ENCODE results near the gene TMEM31. TPM values are rescaled to one million over a fixed set of nuclear protein-coding genes. Genes with fewer than 3 reads are reported as not detected.

TMEM31 gene
- total RNA-seq, 6 experiments from 2014 or later = 0.37 TPM; not detected in 5

GRCh38 chrX:103686199-103687072 lies 24.3 kb upstream of the TMEM31 start, which contains the start of gene MORF4L2:
TSS of gene MORF4L2 (minus strand) at chrX:103686699. CDS start at chrX:103677027, 9,672 bp downstream.
- peaks cover 0 to 25% (median 14%) of the 10 kb centered on the region in 4 donors for H3K36me3 ChIP-seq
- peak within 1 kb of the TSS; percentile 96 to 99 (median 98) for H3K27ac ChIP-seq
- intact Hi-C loops (cut with DNase I) = no loop called here
- H3K4me3 ChIP-seq = peak within 1 kb of the TSS; percentile 39 to 61 (median 57)
- TF ChIP-seq POLR2A (IDR thresholded peaks at IDR 0.05) = peak; percentile 87
- no peak for TF ChIP-seq CTCF (IDR thresholded peaks at IDR 0.05)
- DNase-seq (peak; percentile 85 to 92 (median 92)), ATAC-seq (peak; percentile 84 to 93 (median 88))
- H3K4me1 ChIP-seq = peaks cover 0 to 15% (median 0%) of the 10 kb centered on the region in 4 donors
- no peaks in the 10 kb centered on the region for H3K9me3 ChIP-seq
- WGBS (ENCODE audit: insufficient coverage, low coverage, low lambda C conversion rate, missing lambda C conversion rate) = 27% methylated on average over 36 of the region's 37 CpGs
- H3K27me3 ChIP-seq = no peaks in the 10 kb centered on the region

GRCh38 chrX:103687073-103687695 lies 23.5 kb upstream of the TMEM31 start:
- H3K27me3 ChIP-seq = no peaks in the 10 kb centered on the region
- 18% methylated on average over 29 of the region's 40 CpGs for WGBS (ENCODE audit: insufficient coverage, low coverage, low lambda C conversion rate, missing lambda C conversion rate)
- peaks cover 0 to 24% (median 12%) of the 10 kb centered on the region in 4 donors for H3K36me3 ChIP-seq
- TF ChIP-seq POLR2A (IDR thresholded peaks at IDR 0.05) (peak; percentile 56), CTCF (IDR thresholded peaks at IDR 0.05) (peak; percentile 31 to 41 (median 38))
- H3K27ac ChIP-seq = peak overlapping the region; percentile 96 to 99 (median 98)
- no peaks in the 10 kb centered on the region for H3K9me3 ChIP-seq
- H3K4me3 ChIP-seq = peak overlapping the region; percentile 39 to 61 (median 55)
- ATAC-seq (peak; percentile 82 to 88 (median 84)), DNase-seq (peak; percentile 89 to 92 (median 91))
- peaks cover 0 to 15% (median 0%) of the 10 kb centered on the region in 4 donors for H3K4me1 ChIP-seq
- intact Hi-C loops (cut with DNase I) = no loop called here

- H3K36me3 ChIP-seq = peaks cover 0 to 21% (median 10%) of the 10 kb centered on the region in 4 donors
- no peaks in the 10 kb centered on the region for H3K27me3 ChIP-seq
- peak overlapping the region; percentile 39 to 61 (median 55) for H3K4me3 ChIP-seq
- TF ChIP-seq CTCF (IDR thresholded peaks at IDR 0.05) = peak; percentile 46 to 65 (median 59)
- peak; percentile 2 for TF ChIP-seq POLR2A (IDR thresholded peaks at IDR 0.05)
- ATAC-seq (peak; percentile 29 to 46 (median 43)), DNase-seq (peak; percentile 51 to 59 (median 58))
- H3K27ac ChIP-seq = peak overlapping the region; percentile 96 to 99 (median 98)
- peaks cover 0 to 15% (median 0%) of the 10 kb centered on the region in 4 donors for H3K4me1 ChIP-seq
- H3K9me3 ChIP-seq = no peaks in the 10 kb centered on the region
- WGBS (ENCODE audit: insufficient coverage, low coverage, low lambda C conversion rate, missing lambda C conversion rate) = 12% methylated on average over 17 of the region's 17 CpGs
- intact Hi-C loops (cut with DNase I) = no loop called here
Measured at GRCh38 chrX:103687696-103688201, 23.0 kb upstream of the TMEM31 start.

DNA sequence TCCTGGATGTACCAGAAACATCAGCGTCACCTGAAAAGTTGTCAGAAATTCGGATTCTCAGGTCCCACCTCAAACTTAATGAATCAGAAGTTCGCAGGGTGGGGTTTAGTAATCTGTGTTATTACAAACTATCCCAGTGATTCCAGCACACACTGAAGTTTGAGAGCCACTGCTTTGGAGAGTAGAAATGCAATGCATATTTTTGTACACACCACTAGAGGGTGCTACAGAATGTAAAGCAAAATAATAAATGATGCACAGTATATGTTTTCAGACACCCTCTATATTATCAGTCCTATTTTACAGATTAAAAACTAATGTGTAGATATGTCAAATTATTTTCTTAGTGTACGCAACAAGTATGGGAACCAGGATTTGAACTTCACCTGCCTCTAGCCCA lies 21.8 kb upstream of the TMEM31 start:
- Histone ChIP-seq H3K27ac (no peak overlapping the region), H3K9me3 (no peaks in the 10 kb centered on the region), H3K4me3 (no peak overlapping the region), H3K27me3 (no peaks in the 10 kb centered on the region), H3K36me3 (peaks cover 0 to 12% (median 4%) of the 10 kb centered on the region in 4 donors), H3K4me1 (peaks cover 0 to 14% (median 0%) of the 10 kb centered on the region in 4 donors)
- intact Hi-C loops (cut with DNase I) = no loop called here
- no peak for DNase-seq
- 28% methylated on average over 4 of the region's 4 CpGs for WGBS (ENCODE audit: insufficient coverage, low coverage, low lambda C conversion rate, missing lambda C conversion rate)
- ATAC-seq = no peak
- peak; percentile 58 to 72 (median 69) for TF ChIP-seq CTCF (IDR thresholded peaks at IDR 0.05)
- no peak for TF ChIP-seq POLR2A (IDR thresholded peaks at IDR 0.05)

All from right lobe of liver (tissue), 6 donors.